Activated CD8-positive, alpha-beta memory T cell treated with anti-CD3 and anti-CD28 coated beads for 24 hours (primary cell): ENCODE results near the gene FBXW8.

Experiments
- DNase-seq: peaks from one replicate; pipeline ENCODE4 v3.0.0-alpha.2; 2020

FBXW8 gene

GRCh38 chr12:116887244-116887643 is 23.5 kb upstream of the FBXW8 start:
- DNase-seq, result no peak

GRCh38 chr12:116887897-116888296 is 22.9 kb upstream of the FBXW8 start:
- no peak for DNase-seq

GRCh38 chr12:116890330-116890729 is 20.4 kb upstream of the FBXW8 start:
- DNase-seq, result no peak

GRCh38 chr12:116891019-116891418 is 19.7 kb upstream of the FBXW8 start:
- no peak for DNase-seq

GRCh38 chr12:116892349-116893140 is 18.2 kb upstream of the FBXW8 start:
- no peak for DNase-seq

- no peak for DNase-seq
These were observed 15.8 kb upstream of the FBXW8 start for GRCh38 chr12:116894913-116895312.

- no peak for DNase-seq
These were observed 14.3 kb upstream of the FBXW8 start for GRCh38 chr12:116896411-116896924.

- DNase-seq, result no peak
These were observed 13.3 kb upstream of the FBXW8 start for GRCh38 chr12:116897476-116897875.

GRCh38 chr12:116898669-116899068 is 12.1 kb upstream of the FBXW8 start:
- DNase-seq, result no peak

GRCh38 chr12:116901612-116902011 is 9.1 kb upstream of the FBXW8 start:
- no peak for DNase-seq

- DNase-seq, result no peak
These were observed 6.9 kb upstream of the FBXW8 start for GRCh38 chr12:116903818-116904217.

GRCh38 chr12:116906285-116906684 is 4.5 kb upstream of the FBXW8 start:
- no peak for DNase-seq

GRCh38 chr12:116910280-116910644 is 488 bp upstream of the FBXW8 start:
- DNase-seq, result no peak

- no peak for DNase-seq
These were observed 4.6 kb downstream of the FBXW8 start for GRCh38 chr12:116915326-116915725.

- no peak for DNase-seq
These were observed 5.4 kb downstream of the FBXW8 start for GRCh38 chr12:116916122-116916521.

GRCh38 chr12:116916714-116917114 is 6.0 kb downstream of the FBXW8 start:
- DNase-seq, result peak; percentile 73

GRCh38 chr12:116918464-116918863 is 7.7 kb downstream of the FBXW8 start:
- no peak for DNase-seq

- no peak for DNase-seq
These were observed 8.5 kb downstream of the FBXW8 start for GRCh38 chr12:116919247-116919661.

GRCh38 chr12:116919706-116920485 is 9.1 kb downstream of the FBXW8 start:
- no peak for DNase-seq

GRCh38 chr12:116920939-116921338 is 10.2 kb downstream of the FBXW8 start:
- no peak for DNase-seq

- no peak for DNase-seq
These were observed 11.6 kb downstream of the FBXW8 start for GRCh38 chr12:116922194-116922897.

GRCh38 chr12:116924558-116925453 is 14.1 kb downstream of the FBXW8 start:
- peak; percentile 68 for DNase-seq
